H9 (cell line): ENCODE data around the gene PLPP7. TPM values are rescaled to one million over a fixed set of nuclear protein-coding genes. Genes with fewer than 3 reads are reported as not detected.

ENCODE experiments used
- DNase-seq: peaks from one replicate; pipeline ENCODE4 v3.0.0-alpha.2; 2017
- H2AFZ ChIP-seq: one replicate; pipeline ENCODE4 v1.6.1; 2013; ENCODE audit warnings: mild to moderate bottlenecking, low read length, control low read depth, moderate library complexity
- H2AK5ac ChIP-seq: 2 replicates; pipeline ENCODE4 v1.6.1; 2013; ENCODE audit warnings: low read length, control low read depth, mixed read lengths; ENCODE audit not compliant: insufficient read length
- H2BK120ac ChIP-seq: one replicate; pipeline ENCODE4 v1.6.1; 2013; ENCODE audit warnings: low read depth, mild to moderate bottlenecking, low read length, control low read depth, inconsistent platforms; ENCODE audit not compliant: poor library complexity, severe bottlenecking
- H2BK12ac ChIP-seq: 2 replicates; pipeline ENCODE4 v1.6.1; 2013; ENCODE audit warnings: low read length, control low read depth, mixed read lengths, low read depth; ENCODE audit not compliant: insufficient read length
- H2BK15ac ChIP-seq: 2 replicates; pipeline ENCODE4 v1.6.1; 2013; ENCODE audit warnings: low read depth, low read length, control low read depth
- H2BK20ac ChIP-seq: one replicate; pipeline ENCODE4 v1.6.1; 2013; ENCODE audit warnings: low read depth, mild to moderate bottlenecking, low read length, control low read depth, inconsistent platforms; ENCODE audit not compliant: poor library complexity, severe bottlenecking
- H2BK5ac ChIP-seq: 2 replicates; pipeline ENCODE4 v1.6.1; 2013; ENCODE audit warnings: low read length, control low read depth, mixed read lengths; ENCODE audit not compliant: insufficient read length
- H3K14ac ChIP-seq: 2 replicates; pipeline ENCODE4 v1.6.1; 2013; ENCODE audit warnings: low read length, control low read depth; ENCODE audit not compliant: insufficient read depth
- H3K18ac ChIP-seq: 2 replicates; pipeline ENCODE4 v1.6.1; 2013; ENCODE audit warnings: low read depth, mild to moderate bottlenecking, mixed read lengths, low read length, control low read depth; ENCODE audit not compliant: insufficient read length
- H3K23ac ChIP-seq: 2 replicates; pipeline ENCODE4 v1.6.1; 2013; ENCODE audit warnings: low read length, control low read depth, mixed read lengths, low read depth; ENCODE audit not compliant: insufficient read length
- H3K23me2 ChIP-seq: 2 replicates; pipeline ENCODE4 v1.6.1; 2013; ENCODE audit warnings: low read depth, mild to moderate bottlenecking, mixed read lengths, low read length, control low read depth; ENCODE audit not compliant: insufficient read length, poor library complexity, severe bottlenecking
- H3K27ac ChIP-seq: 2 replicates; pipeline ENCODE4 v1.5.1; 2013; ENCODE audit warnings: low read length, control low read depth, mixed read lengths, low read depth; ENCODE audit not compliant: insufficient read length
- H3K27me3 ChIP-seq: 2 replicates; pipeline ENCODE4 v1.6.1; 2013; ENCODE audit warnings: low read length, control low read depth, inconsistent platforms; ENCODE audit not compliant: insufficient read depth
- H3K4ac ChIP-seq: 2 replicates; pipeline ENCODE4 v1.6.1; 2013; ENCODE audit warnings: low read depth, mild to moderate bottlenecking, control low read depth, inconsistent platforms, low read length, moderate library complexity
- H3K4me1 ChIP-seq: 2 replicates; pipeline ENCODE4 v1.6.1; 2013; ENCODE audit warnings: low read length, control low read depth, inconsistent platforms; ENCODE audit not compliant: insufficient read depth
- H3K4me2 ChIP-seq: 2 replicates; pipeline ENCODE4 v1.6.1; 2013; ENCODE audit warnings: low read length, control low read depth, mixed read lengths; ENCODE audit not compliant: insufficient read length, insufficient read depth
- H3K56ac ChIP-seq: 2 replicates; pipeline ENCODE4 v1.6.1; 2013; ENCODE audit warnings: low read depth, mild to moderate bottlenecking, mixed read lengths, low read length, control low read depth; ENCODE audit not compliant: insufficient read length
- H3K79me1 ChIP-seq: 2 replicates; pipeline ENCODE4 v1.6.1; 2013; ENCODE audit warnings: low read depth, mild to moderate bottlenecking, moderate library complexity, low read length, control low read depth, inconsistent platforms; ENCODE audit not compliant: insufficient read depth, poor library complexity, severe bottlenecking
- H3K79me2 ChIP-seq: 2 replicates; pipeline ENCODE4 v1.6.1; 2013; ENCODE audit warnings: low read length, control low read depth, inconsistent platforms; ENCODE audit not compliant: insufficient read depth
- H3K9ac ChIP-seq: 2 replicates; pipeline ENCODE4 v1.6.1; 2013; ENCODE audit warnings: low read length, control low read depth, mixed read lengths; ENCODE audit not compliant: insufficient read length; ENCODE audit errors: extremely low read depth
- H3K9me3 ChIP-seq: one replicate; pipeline ENCODE4 v1.6.1; 2013; ENCODE audit warnings: low read depth, low read length, inconsistent platforms; ENCODE audit not compliant: control insufficient read depth
- H3T11ph ChIP-seq: one replicate; pipeline ENCODE4 v1.6.1; 2013; ENCODE audit warnings: mild to moderate bottlenecking, low read length, control low read depth, inconsistent platforms
- H4K20me1 ChIP-seq: one replicate; pipeline ENCODE4 v1.6.1; 2013; ENCODE audit not compliant: control insufficient read depth, insufficient read length, insufficient read depth
- H4K5ac ChIP-seq: 2 replicates; pipeline ENCODE4 v1.6.1; 2013; ENCODE audit warnings: low read depth, mild to moderate bottlenecking, mixed read lengths, low read length, control low read depth; ENCODE audit not compliant: insufficient read length
- H4K8ac ChIP-seq: replicated peaks from 2 replicates; pipeline ENCODE4 v1.6.1; 2013; ENCODE audit warnings: low read length, control low read depth, mixed read lengths, low read depth; ENCODE audit not compliant: insufficient read length
- H4K91ac ChIP-seq: 2 replicates; pipeline ENCODE4 v1.6.1; 2013; ENCODE audit warnings: low read depth, mild to moderate bottlenecking, moderate library complexity, mixed read lengths, low read length, control low read depth; ENCODE audit not compliant: insufficient read length
- H3K27ac Mint-ChIP-seq, 3 experiments: 2 replicates in 2 of 3; 3 replicates in 1 of 3; pipeline ENCODE4 v1.8.0; 2020 to 2021; ENCODE audit warnings: mixed read lengths in 3 of 3, mild to moderate bottlenecking in 1 of 3, moderate library complexity in 1 of 3
- H3K27me3 Mint-ChIP-seq: 2 replicates; pipeline ENCODE4 v1.8.0; 2021; ENCODE audit warnings: low read depth, mild to moderate bottlenecking, moderate library complexity, mixed read lengths
- H3K36me3 Mint-ChIP-seq, 3 experiments: 2 replicates in 2 of 3; 3 replicates in 1 of 3; pipeline ENCODE4 v1.8.0; 2020 to 2021; ENCODE audit warnings: low read depth in 3 of 3, mixed read lengths in 3 of 3; ENCODE audit not compliant: insufficient read depth in 1 of 3
- H3K4me1 Mint-ChIP-seq, 2 experiments: 2 replicates each; pipeline ENCODE4 v1.8.0; 2020; ENCODE audit warnings: mixed read lengths in 2 of 2
- H3K4me3 Mint-ChIP-seq, 2 experiments: 2 replicates in 1 of 2; 3 replicates in 1 of 2; pipeline ENCODE4 v1.8.0; 2020 to 2021; ENCODE audit warnings: mild to moderate bottlenecking in 2 of 2, mixed read lengths in 2 of 2, moderate library complexity in 1 of 2
- H3K9me3 Mint-ChIP-seq, 2 experiments: 2 replicates in 1 of 2; 3 replicates in 1 of 2; pipeline ENCODE4 v1.8.0; 2020; ENCODE audit warnings: mild to moderate bottlenecking in 2 of 2, mixed read lengths in 2 of 2, moderate library complexity in 1 of 2
- CTCF ChIP-seq: fragments of 200-600 bp; sonication (generic); conservative IDR thresholded peaks from 3 replicates; pipeline ENCODE4 v1.8.0; 2021; ENCODE audit warnings: antibody characterized with exemption, mild to moderate bottlenecking
- WGBS: extraction: QIAGEN DNeasy Blood & Tissue Kit; methylation state at CpG from one replicate; pipeline ENCODE4 v1.1.7; 2013; ENCODE audit warnings: missing lambda C conversion rate, low lambda C conversion rate, mixed read lengths; ENCODE audit not compliant: insufficient read length; ENCODE audit errors: extremely low coverage; 5-methylcytosine and 5-hydroxymethylcytosine counted together
- total RNA-seq: library from RNA; stranded (reverse); gene quantifications from 2 replicates; pipeline ENCODE4 v1.2.1, GENCODE V29; 2021

PLPP7 gene
- total RNA-seq, 1 experiment from 2014 or later: 1.9 TPM

- Histone ChIP-seq H3K9me3 (no peaks in the 10 kb centered on the region), H2BK5ac (no peak overlapping the region), H3K4me2 (no peak overlapping the region), H2BK12ac (no peak overlapping the region), H3K56ac (no peak overlapping the region), H3K18ac (no peak overlapping the region), H4K20me1 (no peaks in the 10 kb centered on the region), H3K23me2 (no peaks in the 10 kb centered on the region), H3K9ac (no peak overlapping the region), H2BK15ac (no peak overlapping the region), H3K23ac (no peak overlapping the region), H3K27me3 (no peaks in the 10 kb centered on the region), H3K27ac (no peak overlapping the region), H4K8ac (no peak overlapping the region), H4K5ac (peak overlapping the region; percentile 27), H2BK20ac (no peak overlapping the region), H2AFZ (no peak overlapping the region), H3K79me2 (no peaks in the 10 kb centered on the region), H2AK5ac (no peak overlapping the region), H3K4ac (no peak overlapping the region), H3K4me1 (no peaks in the 10 kb centered on the region; the same call in 1 of the 2 replicates), H3K79me1 (no peaks in the 10 kb centered on the region), H3K14ac (peak overlapping the region; percentile 42; the same call in 1 of the 2 replicates), H3T11ph (no peak overlapping the region), H2BK120ac (no peak overlapping the region), H4K91ac (no peak overlapping the region)
- no peak for DNase-seq
- Mint-ChIP-seq H3K36me3 (no peaks in the 10 kb centered on the region), H3K27ac (peak overlapping the region; percentile 20 to 79 (median 61); a peak in 4 of 7 replicates), H3K27me3 (peaks cover 5% of the 10 kb centered on the region), H3K4me1 (peaks cover 25 to 30% of the 10 kb centered on the region in 2 experiments), H3K4me3 (no peak overlapping the region), H3K9me3 (no peaks in the 10 kb centered on the region)
- no CpG with 5 or more reads among the region's 11 CpGs for WGBS
- no peak for TF ChIP-seq CTCF
Measured at GRCh38 chr9:131329241-131329641, 39.7 kb downstream of the PLPP7 start.
